H1 (cell line): ENCODE measurements around the gene CATSPERD. TPM values are rescaled to one million over a fixed set of nuclear protein-coding genes. Genes with fewer than 3 reads are reported as not detected.

Experiments used
- CTCF ChIA-PET: fragments of 300-600 bp; sonication (Branson Sonifier 250); formaldehyde crosslinking; loops from one replicate; lab custom pipeline; 2021; ENCODE audit not compliant: partially characterized antibody; lab: Charles Lee
- POLR2A ChIA-PET: fragments of 300-600 bp; sonication (Branson Sonifier 250); formaldehyde crosslinking; loops from one replicate; lab custom pipeline; 2021; ENCODE audit warnings: inconsistent platforms; ENCODE audit not compliant: partially characterized antibody; lab: Charles Lee
- DNase-seq, 2 experiments: peaks; one replicate each; pipeline versions ENCODE4 v3.0.0 to v3.0.0-alpha.2; 2010 to 2022; ENCODE audit warnings: low spot score in 2 of 2, low read depth in 1 of 2, mixed read lengths in 1 of 2
- FAIRE-seq: peaks from 2 replicates; lab custom pipeline; 2011; peaks lifted over from hg19 to GRCh38; lab: Jason Lieb, UNC
- H2AFZ ChIP-seq: 2 replicates; pipeline ENCODE4 v1.8.1; 2012; ENCODE audit warnings: low read length, inconsistent platforms
- H2AK5ac ChIP-seq: 2 replicates; pipeline ENCODE4 v1.6.1; 2013; ENCODE audit warnings: low read depth, low read length
- H2BK120ac ChIP-seq: replicated peaks from 2 replicates; pipeline ENCODE3; 2013; ENCODE audit warnings: low read depth, low read length, inconsistent platforms
- H2BK12ac ChIP-seq: 2 replicates; pipeline ENCODE4 v1.6.1; 2013; ENCODE audit warnings: low read depth, low read length
- H2BK15ac ChIP-seq: 2 replicates; pipeline ENCODE4 v1.6.1; 2013; ENCODE audit warnings: low read length
- H2BK20ac ChIP-seq: 2 replicates; pipeline ENCODE4 v1.6.1; 2013; ENCODE audit warnings: low read length
- H2BK5ac ChIP-seq: 2 replicates; pipeline ENCODE4 v1.6.1; 2013; ENCODE audit warnings: low read depth, low read length
- H3K14ac ChIP-seq: 2 replicates; pipeline ENCODE4 v1.6.1; 2013; ENCODE audit warnings: inconsistent platforms; ENCODE audit not compliant: insufficient read length
- H3K18ac ChIP-seq: 2 replicates; pipeline ENCODE4 v1.6.1; 2013; ENCODE audit warnings: low read length; ENCODE audit errors: extremely low read depth
- H3K23ac ChIP-seq: 2 replicates; pipeline ENCODE4 v1.6.1; 2013; ENCODE audit warnings: inconsistent platforms; ENCODE audit not compliant: insufficient read length
- H3K23me2 ChIP-seq: 2 replicates; pipeline ENCODE4 v1.6.1; 2013; ENCODE audit warnings: low read depth, low read length
- H3K27ac ChIP-seq: 2 replicates; pipeline ENCODE4 v1.6.1; 2011; ENCODE audit warnings: low read depth, low read length, inconsistent platforms
- H3K27me3 ChIP-seq, 4 experiments: replicated peaks in 1 of 4; 1 replicate in 1 of 4; 2 replicates in 3 of 4; pipeline versions ENCODE4 v1.6.1 to v1.8.1; 2011 to 2013; ENCODE audit warnings: low read length in 3 of 4, mild to moderate bottlenecking in 3 of 4, inconsistent platforms in 2 of 4, mixed read lengths in 2 of 4, moderate library complexity in 1 of 4; ENCODE audit not compliant: control insufficient read depth in 3 of 4, insufficient read depth in 3 of 4; ENCODE audit errors: extremely low read depth in 1 of 4
- H3K36me3 ChIP-seq, 4 experiments: 2 replicates each; pipeline versions ENCODE4 v1.6.1 to v1.8.1; 2011 to 2013; ENCODE audit warnings: mild to moderate bottlenecking in 4 of 4, low read length in 3 of 4, moderate library complexity in 2 of 4, control low read depth in 1 of 4, inconsistent platforms in 1 of 4; ENCODE audit not compliant: insufficient read depth in 4 of 4, control insufficient read depth in 2 of 4
- H3K4ac ChIP-seq: replicated peaks from 2 replicates; pipeline ENCODE3; 2013; ENCODE audit warnings: low read length, low read depth, mixed read lengths, inconsistent platforms; ENCODE audit not compliant: insufficient read length
- H3K4me1 ChIP-seq, 4 experiments: replicated peaks in 1 of 4; 1 replicate in 1 of 4; 2 replicates in 3 of 4; pipeline versions ENCODE4 v1.6.1 to v1.8.1; 2011 to 2013; ENCODE audit warnings: low read length in 3 of 4, inconsistent platforms in 2 of 4, mixed read lengths in 1 of 4; ENCODE audit not compliant: insufficient read depth in 4 of 4, control insufficient read depth in 3 of 4
- H3K4me2 ChIP-seq, 2 experiments: 2 replicates each; pipeline versions ENCODE4 v1.6.1 to v1.8.1; 2011 to 2013; ENCODE audit warnings: low read depth in 2 of 2, low read length in 2 of 2, control low read depth in 1 of 2, inconsistent platforms in 1 of 2, mild to moderate bottlenecking in 1 of 2; ENCODE audit not compliant: insufficient read depth in 1 of 2
- H3K4me3 ChIP-seq, 4 experiments: fragments of 200-600, 300-600 bp in 1 of 4; sonication (generic), shearing (Covaris generic), sonication (Bioruptor Twin) in 1 of 4; 2 replicates each; pipeline versions ENCODE4 v1.5.1 to v1.8.1; 2011 to 2016; ENCODE audit warnings: low read length in 4 of 4, low read depth in 3 of 4, control low read depth in 2 of 4, inconsistent platforms in 2 of 4, mild to moderate bottlenecking in 2 of 4, mixed read lengths in 1 of 4, moderate library complexity in 1 of 4; ENCODE audit not compliant: insufficient read depth in 2 of 4; ENCODE audit errors: extremely low read depth in 1 of 4
- H3K56ac ChIP-seq: replicated peaks from 2 replicates; pipeline ENCODE3; 2013; ENCODE audit warnings: low read depth, mild to moderate bottlenecking, mixed read lengths, low read length, inconsistent platforms; ENCODE audit not compliant: insufficient read length
- H3K79me1 ChIP-seq: 2 replicates; pipeline ENCODE4 v1.6.1; 2013; ENCODE audit warnings: low read depth, low read length, control low read depth
- H3K79me2 ChIP-seq, 2 experiments: 2 replicates each; pipeline versions ENCODE4 v1.6.1 to v1.8.1; 2012 to 2013; ENCODE audit warnings: low read length in 2 of 2, mild to moderate bottlenecking in 2 of 2, inconsistent platforms in 1 of 2; ENCODE audit not compliant: insufficient read depth in 2 of 2, control insufficient read depth in 1 of 2
- H3K9ac ChIP-seq, 4 experiments: replicated peaks in 1 of 4; 1 replicate in 1 of 4; 2 replicates in 3 of 4; pipeline versions ENCODE4 v1.6.1 to v1.8.1; 2011 to 2013; ENCODE audit warnings: low read depth in 3 of 4, low read length in 3 of 4, control low read depth in 2 of 4, mild to moderate bottlenecking in 2 of 4, moderate library complexity in 2 of 4, inconsistent platforms in 1 of 4; ENCODE audit errors: extremely low read depth in 1 of 4
- H3K9me3 ChIP-seq, 2 experiments: 2 replicates each; pipeline versions ENCODE4 v1.6.1 to v1.8.1; 2012 to 2013; ENCODE audit warnings: mild to moderate bottlenecking in 2 of 2, moderate library complexity in 2 of 2, control low read depth in 1 of 2, inconsistent platforms in 1 of 2, low read depth in 1 of 2, low read length in 1 of 2, mixed read lengths in 1 of 2; ENCODE audit not compliant: insufficient read depth in 2 of 2
- H4K20me1 ChIP-seq, 2 experiments: replicated peaks in 1 of 2; 2 replicates each; pipeline versions ENCODE3 to v1.8.1; 2011 to 2013; ENCODE audit warnings: inconsistent platforms in 2 of 2, low read length in 2 of 2, mild to moderate bottlenecking in 1 of 2; ENCODE audit not compliant: insufficient read depth in 2 of 2, control insufficient read depth in 1 of 2
- H4K5ac ChIP-seq: 2 replicates; pipeline ENCODE4 v1.6.1; 2013; ENCODE audit warnings: low read length, low read depth, mixed read lengths, inconsistent platforms; ENCODE audit not compliant: insufficient read length
- H4K8ac ChIP-seq: 2 replicates; pipeline ENCODE4 v1.8.0; 2013; ENCODE audit warnings: mild to moderate bottlenecking, moderate library complexity, low read length, inconsistent platforms; ENCODE audit not compliant: insufficient read depth; ENCODE audit errors: extremely low read depth
- H4K91ac ChIP-seq: replicated peaks from 2 replicates; pipeline ENCODE3; 2013; ENCODE audit warnings: low read length, mixed read lengths, inconsistent platforms; ENCODE audit not compliant: insufficient read length
- CBX5 ChIP-seq: fragments of 300-800, 300-1000 bp; sonication (generic); IDR thresholded peaks from 2 replicates; pipeline ENCODE4 v1.7.1; 2016; ENCODE audit warnings: antibody characterized with exemption, low read length, low read depth
- CREB1 ChIP-seq: IDR thresholded peaks from 2 replicates; pipeline ENCODE4 v1.6.1; 2012; ENCODE audit warnings: inconsistent platforms
- EZH2 ChIP-seq: fragments of 200-600 bp; sonication (generic); IDR thresholded peaks from 2 replicates; pipeline ENCODE4 v1.7.1; 2012; ENCODE audit warnings: low read depth, mild to moderate bottlenecking, moderate library complexity, low read length, inconsistent platforms; ENCODE audit not compliant: severe bottlenecking
- FOSL1 ChIP-seq: IDR thresholded peaks from 2 replicates; pipeline ENCODE4 v1.6.1; 2011; ENCODE audit warnings: mild to moderate bottlenecking, low read depth, low read length, moderate library complexity; ENCODE audit not compliant: insufficient read depth
- JUND ChIP-seq: IDR thresholded peaks from 2 replicates; pipeline ENCODE4 v1.6.1; 2011; ENCODE audit warnings: mild to moderate bottlenecking, improper control_type of control experiment, low read length
- NRF1 ChIP-seq: IDR thresholded peaks from 2 replicates; pipeline ENCODE4 v1.6.1; 2011; ENCODE audit warnings: mild to moderate bottlenecking, low read depth, low read length, improper control_type of control experiment
- POLR2A ChIP-seq, 2 experiments: IDR thresholded peaks; 1 replicate in 1 of 2; 2 replicates in 1 of 2; pipeline ENCODE4 v1.6.1; 2011; ENCODE audit warnings: low read depth in 2 of 2, low read length in 2 of 2, mild to moderate bottlenecking in 2 of 2; ENCODE audit errors: control extremely low read depth in 1 of 2
- POLR2AphosphoS5 ChIP-seq: IDR thresholded peaks from 2 replicates; pipeline ENCODE4 v1.6.1; 2011; ENCODE audit warnings: low read depth, low read length
- SIN3A ChIP-seq, 2 experiments: IDR thresholded peaks in 1 of 2; conservative IDR thresholded peaks in 1 of 2; 2 replicates each; pipeline ENCODE4 v1.6.1; 2011 to 2012; ENCODE audit warnings: low read length in 2 of 2, improper control_type of control experiment in 1 of 2, low read depth in 1 of 2, mild to moderate bottlenecking in 1 of 2
- TAF1 ChIP-seq: IDR thresholded peaks from 2 replicates; pipeline ENCODE4 v1.6.1; 2011; ENCODE audit warnings: mild to moderate bottlenecking, low read depth, low read length
- TBP ChIP-seq: IDR thresholded peaks from 2 replicates; pipeline ENCODE4 v1.6.1; 2011; ENCODE audit warnings: low read depth, low read length, improper control_type of control experiment
- YY1 ChIP-seq: IDR thresholded peaks from 2 replicates; pipeline ENCODE4 v1.6.1; 2011; ENCODE audit warnings: low read depth, mild to moderate bottlenecking, low read length
- WGBS, 2 experiments: shearing (Covaris generic) in 1 of 2; methylation state at CpG; one replicate each; pipeline versions ENCODE4 v1.1.6 to v1.1.7; 2013 to 2015; ENCODE audit warnings: low lambda C conversion rate in 2 of 2, mixed read lengths in 2 of 2, inconsistent platforms in 1 of 2, low coverage in 1 of 2, missing lambda C conversion rate in 1 of 2; ENCODE audit not compliant: insufficient replicate concordance in 2 of 2, insufficient coverage in 1 of 2, insufficient read length in 1 of 2; ENCODE audit errors: extremely low coverage in 1 of 2, missing lambda C conversion rate in 1 of 2; 5-methylcytosine and 5-hydroxymethylcytosine counted together
- polyA plus RNA-seq, 7 experiments: library from polyadenylated mRNA; depleted of rRNA in 3 of 7; stranded (reverse) in 5 of 7; unstranded in 2 of 7; fragments of >200 nt in 5 of 7; fragments of 200-250 nt in 2 of 7; gene quantifications; 1 replicate in 5 of 7; 2 replicates in 1 of 7; 4 replicates in 1 of 7; pipeline versions ENCODE4 v1.2.1 to v1.2.3, GENCODE V29; 2011 to 2013; ENCODE audit warnings: missing spikeins in 2 of 7, mixed read lengths in 2 of 7
- total RNA-seq: library from RNA; stranded (reverse); fragmentation: NEBNext Ultra II Directional; extraction: Animal tissue kit (Norgen Biotek cat#: 25700); gene quantifications from 2 replicates; pipeline ENCODE4 v1.2.1, GENCODE V29; 2021

The CATSPERD gene
- total and polyA plus RNA-seq, 2 of the 8 experiments (the other 6 are each of a cell fraction or from before 2014, with no cell fraction given), result 0.12 TPM; not detected in 1

GRCh38 chr19:5691822-5692722, 28.4 kb upstream of the CATSPERD start:
- Histone ChIP-seq H3K79me2 (peaks cover 10 to 39% of the 10 kb centered on the region in 2 experiments), H3K4me2 (peak overlapping the region; percentile 61 to 67), H3K56ac (peak overlapping the region; percentile 30), H2BK12ac (no peak overlapping the region), H4K5ac (no peak overlapping the region), H4K8ac (peak overlapping the region; percentile 9), H2AK5ac (no peak overlapping the region), H3K4me3 (peak overlapping the region; percentile 64 to 99 (median 83); a peak in 6 of 8 replicates), H4K91ac (no peak overlapping the region), H3K4ac (no peak overlapping the region), H3K27ac (no peak overlapping the region), H3K14ac (no peak overlapping the region), H3K9ac (no peak overlapping the region), H2BK5ac (peak overlapping the region; percentile 52), H3K18ac (no peak overlapping the region), H3K23ac (no peak overlapping the region), H3K27me3 (no peaks in the 10 kb centered on the region), H2BK120ac (no peak overlapping the region), H2BK20ac (no peak overlapping the region), H2BK15ac (no peak overlapping the region), H3K9me3 (no peaks in the 10 kb centered on the region), H3K36me3 (peaks cover 32 to 61% (median 55%) of the 10 kb centered on the region in 4 experiments), H2AFZ (no peak overlapping the region), H3K4me1 (peaks cover 0 to 3% (median 1%) of the 10 kb centered on the region in 4 experiments; a peak in 1 of 7 replicates), H4K20me1 (peaks cover 39 to 44% of the 10 kb centered on the region in 2 experiments), H3K23me2 (peaks cover 5% of the 10 kb centered on the region; the same call in 1 of the 2 replicates), H3K79me1 (peaks cover 6% of the 10 kb centered on the region)
- FAIRE-seq (no peak), DNase-seq (no peak)
- ChIA-PET CTCF (interaction anchor here (1.0 to 3.3 kb wide), 2 partner anchors 16 to 104 kb away, joined by 3 to 23 read pairs; no protein-coding TSS in a partner anchor), POLR2A (interaction anchor here (0.9 to 15.6 kb wide), 29 partner anchors 7 to 1283 kb away, joined by 3 to 620 read pairs (median 5); partner anchors contain the start of genes CATSPERD, LONP1, SAFB and SAFB2)
- WGBS, 2 experiments, result 86% methylated on average over 42 of the region's 42 CpGs; no CpG with 5 or more reads in 1 of the 2 experiments
- no peak for TF ChIP-seq CREB1
- TF ChIP-seq YY1, result no peak
- no peak for TF ChIP-seq NRF1
- no peak for TF ChIP-seq SIN3A (conservative IDR thresholded peaks at IDR 0.05 in 1 of 2, IDR thresholded peaks at IDR 0.05 in 1 of 2; ENCODE audit: low read depth in 1 of 2, low read length in 2 of 2)
- no peak for TF ChIP-seq EZH2
- TF ChIP-seq CBX5, result no peak
- peak; percentile 69; the same call in 1 of the 2 replicates for TF ChIP-seq POLR2AphosphoS5
- no peak for TF ChIP-seq JUND
- TF ChIP-seq TBP, result no peak
- TF ChIP-seq TAF1, result no peak
- TF ChIP-seq POLR2A (IDR thresholded peaks at IDR 0.05; ENCODE audit: control extremely low read depth in 1 of 2, low read depth in 2 of 2, low read length in 2 of 2), result peak; percentile 49 to 67
- no peak for TF ChIP-seq FOSL1
